Stimulated activated CD8-positive, alpha-beta memory T cell treated with anti-CD3 and anti-CD28 coated beads, Interleukin-7, amount 100 ng/mL, for 48 hours (primary cell): ENCODE measurements around the gene LRCH1.

Experiments used
- DNase-seq, 2 donors: peaks; one replicate each; pipeline ENCODE4 v3.0.0-alpha.2; 2020; ENCODE audit warnings: low read depth in 1 of 2; ENCODE audit errors: extremely low read depth in 1 of 2

LRCH1 gene

GRCh38 chr13:46612267-46612666 is 59.3 kb downstream of the LRCH1 start:
- DNase-seq = no peak

- no peak for DNase-seq
Observed at GRCh38 chr13:46613409-46614049, 60.6 kb downstream of the LRCH1 start.

DNA sequence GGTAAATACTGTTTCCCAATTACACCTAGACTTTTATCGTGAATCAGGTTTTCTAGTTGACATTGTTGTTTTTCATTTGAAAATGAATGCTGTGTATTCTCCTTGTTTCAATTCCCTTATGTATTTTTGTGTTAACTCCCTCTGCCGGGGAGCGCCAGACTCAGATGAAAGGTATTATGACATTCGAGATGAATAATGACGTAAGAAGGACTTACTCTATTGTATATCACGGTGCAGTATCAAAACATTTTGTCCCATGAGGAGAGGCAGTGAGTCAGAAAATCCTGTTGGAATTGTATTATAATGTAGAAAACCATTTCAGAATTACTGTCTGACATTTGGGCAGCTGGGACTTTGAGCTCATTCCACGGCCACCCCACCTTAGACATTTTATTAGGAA is 61.6 kb downstream of the LRCH1 start:
- no peak for DNase-seq

GRCh38 chr13:46615888-46616531 is 63.0 kb downstream of the LRCH1 start:
- DNase-seq = no peak

DNA sequence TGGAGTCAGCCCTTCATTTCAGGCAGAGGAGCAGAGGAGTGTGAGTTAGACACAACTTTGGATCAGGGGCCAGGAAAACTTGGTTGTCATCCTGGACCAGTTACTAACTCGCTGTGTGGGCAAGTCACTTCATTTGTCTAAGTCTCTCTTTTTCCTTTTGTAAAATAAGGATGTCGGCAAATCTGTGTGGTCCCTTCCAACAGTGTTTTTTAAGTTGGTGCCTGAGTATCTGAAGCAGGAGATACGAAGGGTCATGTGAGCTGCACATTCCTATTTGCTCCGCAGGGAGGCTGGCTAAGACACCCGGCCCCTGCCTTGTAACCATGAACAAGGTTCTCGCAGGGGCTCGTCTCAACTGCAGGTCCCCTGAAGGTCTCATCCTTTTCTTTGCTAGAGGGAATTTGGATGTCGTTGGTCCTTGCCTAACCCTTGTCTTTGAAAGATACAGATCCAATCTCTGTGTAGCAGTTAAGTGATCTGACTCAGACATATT is 64.3 kb downstream of the LRCH1 start:
- DNase-seq = no peak

GRCh38 chr13:46617885-46618284 is 64.9 kb downstream of the LRCH1 start:
- DNase-seq = no peak

- DNase-seq = no peak
Observed at GRCh38 chr13:46618694-46619254, 65.8 kb downstream of the LRCH1 start.

GRCh38 chr13:46620029-46620428 is 67.1 kb downstream of the LRCH1 start:
- DNase-seq = no peak

GRCh38 chr13:46620471-46620870 is 67.5 kb downstream of the LRCH1 start:
- DNase-seq = no peak

- no peak for DNase-seq
Observed at GRCh38 chr13:46621133-46621532, 68.2 kb downstream of the LRCH1 start.

- no peak for DNase-seq
Observed at GRCh38 chr13:46621792-46622629, 69.0 kb downstream of the LRCH1 start.

GRCh38 chr13:46622630-46623256 is 69.8 kb downstream of the LRCH1 start:
- no peak for DNase-seq

DNA sequence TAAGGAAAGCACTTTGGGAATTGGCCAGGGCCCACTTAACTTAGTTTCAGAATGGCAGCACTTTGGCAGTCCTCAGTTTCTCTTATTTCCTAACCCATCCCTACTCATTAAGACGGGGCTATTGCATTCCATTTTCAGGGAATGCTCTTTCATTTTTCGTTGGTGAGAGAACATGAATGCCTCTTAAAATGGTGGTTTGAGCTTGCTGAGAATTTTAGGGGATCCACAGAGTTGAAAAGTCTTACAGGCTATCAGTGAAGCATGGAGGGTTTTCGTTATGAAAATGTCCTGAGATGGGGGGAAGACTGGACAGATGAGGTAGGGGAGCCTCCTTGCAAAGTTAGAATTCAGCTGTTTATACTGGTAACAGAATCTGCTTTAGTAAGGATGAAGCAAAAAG is 71.4 kb downstream of the LRCH1 start:
- no peak for DNase-seq

DNA sequence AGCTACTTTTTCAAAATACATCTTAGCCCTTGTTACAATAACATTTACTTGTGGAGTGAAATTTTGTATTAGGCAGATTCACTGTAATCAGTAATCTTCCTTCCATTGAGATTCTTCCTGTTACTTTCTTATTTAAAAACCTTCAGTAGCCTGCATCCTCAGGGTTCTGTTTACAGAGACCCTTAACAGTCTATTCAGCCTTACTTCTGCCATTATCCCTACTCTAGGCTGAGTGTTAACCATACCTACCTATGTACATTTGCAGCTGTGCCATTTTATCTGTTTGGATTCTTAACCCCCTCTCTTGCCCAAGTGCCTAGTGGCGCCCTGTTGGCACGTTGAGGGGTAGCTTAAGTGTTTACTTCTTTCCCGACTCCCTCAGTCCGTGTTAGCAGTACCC is 71.9 kb downstream of the LRCH1 start:
- no peak for DNase-seq

- DNase-seq = no peak
Observed at GRCh38 chr13:46627462-46627861, 74.5 kb downstream of the LRCH1 start.

DNA sequence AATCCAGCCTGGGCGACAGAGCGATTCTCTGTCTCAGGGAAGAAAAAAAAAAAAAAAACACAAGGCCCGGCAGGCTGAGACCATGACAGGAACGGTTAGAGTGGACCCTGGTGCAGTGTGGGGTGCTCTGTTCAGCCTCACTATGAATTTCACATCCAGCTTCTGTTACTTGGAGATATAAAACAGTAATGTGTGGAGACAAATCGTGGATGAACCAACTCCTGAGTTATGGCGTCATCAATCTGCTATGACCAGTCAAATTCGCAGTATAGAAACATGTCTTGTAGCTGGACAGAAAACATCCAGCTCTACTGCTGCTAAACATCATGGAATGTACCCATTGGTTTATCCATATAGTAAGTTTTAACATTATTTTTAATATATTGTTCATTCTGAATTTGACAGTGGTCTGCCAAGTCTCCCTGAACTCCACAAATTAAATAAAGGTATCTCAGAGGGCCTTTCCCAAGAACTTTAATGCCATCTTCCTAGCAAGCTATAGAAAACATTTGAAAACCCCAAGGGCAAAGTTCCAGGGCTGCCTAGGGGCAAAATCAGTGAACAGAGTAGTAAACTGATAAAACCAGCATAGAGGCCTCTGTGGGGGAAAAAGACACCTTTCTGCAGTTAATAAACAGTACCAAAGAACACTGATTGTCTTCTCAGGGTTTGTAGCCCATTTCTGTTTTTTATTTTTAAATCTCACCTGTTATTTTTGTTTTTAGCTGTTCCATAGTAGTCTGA is 75.8 kb downstream of the LRCH1 start:
- no peak for DNase-seq

DNA sequence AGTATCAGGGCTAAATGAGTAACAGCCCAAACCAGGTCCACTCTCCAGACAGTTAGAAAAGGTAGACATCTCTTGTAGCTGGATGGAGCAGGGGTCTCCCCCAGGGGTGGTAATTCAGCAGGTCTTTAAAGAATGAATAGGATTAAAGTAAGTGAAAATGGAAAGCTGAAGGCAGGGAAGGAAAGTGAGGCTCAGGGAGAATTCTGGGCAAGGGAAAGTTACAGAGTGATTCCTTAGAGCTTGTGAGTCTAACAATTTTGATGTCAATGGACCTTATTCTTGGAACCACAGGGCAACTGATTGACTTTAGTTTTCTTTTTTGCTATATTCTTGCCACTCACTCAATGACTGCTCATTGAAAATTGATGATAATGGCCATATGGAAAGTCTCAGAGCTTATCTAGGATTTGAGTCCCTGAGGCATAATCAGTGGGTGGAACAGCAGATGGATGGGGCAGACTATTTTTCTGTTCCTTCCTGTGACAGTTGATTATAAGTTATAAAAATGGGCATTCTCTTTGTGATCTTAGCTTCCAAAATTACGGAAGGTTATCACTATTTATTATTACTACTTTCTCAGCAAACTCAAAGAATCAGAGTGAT is 76.9 kb downstream of the LRCH1 start:
- no peak for DNase-seq

- no peak for DNase-seq
Observed at GRCh38 chr13:46630431-46631178, 77.6 kb downstream of the LRCH1 start.

GRCh38 chr13:46631179-46631542 is 78.2 kb downstream of the LRCH1 start:
- DNase-seq = no peak
